GM18868 (cell line): Measurements from ENCODE around the gene AKNA.
"Not testable (repeated sequence)": the region's sequence is repeated elsewhere in the genome, so short reads cannot be mapped to it uniquely, and the experiment has no call there.

Experiments used
- ATAC-seq: cut with Tn5 transposase; IDR thresholded peaks from one replicate; pipeline ENCODE4 v1.9.1; 2021; ENCODE audit warnings: mild to moderate bottlenecking, moderate library complexity; ENCODE audit not compliant: unreplicated experiment

The AKNA gene

GRCh38 chr9:114341991-114342390, 45.8 kb downstream of the AKNA start:
- ATAC-seq: no peak

GRCh38 chr9:114341152-114341830, 46.5 kb downstream of the AKNA start:
- ATAC-seq: no peak

DNA sequence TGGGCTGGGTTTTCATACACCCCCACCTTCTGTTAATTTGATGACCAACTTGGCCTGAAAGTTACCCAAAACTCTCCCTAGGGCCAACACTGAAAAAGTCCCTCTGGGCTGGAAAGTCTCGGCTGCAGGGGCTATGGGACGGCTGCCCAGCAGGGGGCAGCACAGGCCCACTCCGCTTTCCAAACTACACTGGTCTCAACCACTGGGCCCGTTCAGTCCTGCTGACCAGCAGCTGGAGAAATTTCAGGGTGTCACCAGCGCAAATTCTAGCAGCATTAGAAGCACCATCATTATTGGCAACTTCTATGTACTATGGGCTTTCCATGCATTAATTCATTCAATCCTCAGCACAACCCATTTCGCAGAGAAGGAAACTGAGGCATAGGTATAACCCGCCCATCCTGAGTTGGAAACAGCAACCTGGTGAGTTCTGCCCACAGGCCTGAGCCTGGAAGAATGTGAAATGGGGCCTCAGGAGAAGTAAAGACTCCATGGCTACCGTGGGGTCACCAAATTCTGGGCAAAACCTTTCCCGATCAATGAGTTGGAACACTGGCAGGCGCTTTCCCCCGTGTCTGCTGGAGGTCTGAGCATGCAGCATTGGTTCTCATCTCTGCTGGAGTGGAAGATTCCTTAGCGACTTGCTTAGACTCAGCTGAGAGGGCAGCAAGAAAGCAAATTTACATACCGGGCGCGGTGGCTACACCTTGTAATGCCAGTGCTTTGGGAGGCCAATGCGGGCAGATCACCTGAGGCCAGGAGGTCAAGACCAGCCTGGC, 48.5 kb downstream of the AKNA start:
- ATAC-seq: peak; percentile 63

- ATAC-seq: no peak
Measured at GRCh38 chr9:114338187-114338586, 49.6 kb downstream of the AKNA start.

DNA sequence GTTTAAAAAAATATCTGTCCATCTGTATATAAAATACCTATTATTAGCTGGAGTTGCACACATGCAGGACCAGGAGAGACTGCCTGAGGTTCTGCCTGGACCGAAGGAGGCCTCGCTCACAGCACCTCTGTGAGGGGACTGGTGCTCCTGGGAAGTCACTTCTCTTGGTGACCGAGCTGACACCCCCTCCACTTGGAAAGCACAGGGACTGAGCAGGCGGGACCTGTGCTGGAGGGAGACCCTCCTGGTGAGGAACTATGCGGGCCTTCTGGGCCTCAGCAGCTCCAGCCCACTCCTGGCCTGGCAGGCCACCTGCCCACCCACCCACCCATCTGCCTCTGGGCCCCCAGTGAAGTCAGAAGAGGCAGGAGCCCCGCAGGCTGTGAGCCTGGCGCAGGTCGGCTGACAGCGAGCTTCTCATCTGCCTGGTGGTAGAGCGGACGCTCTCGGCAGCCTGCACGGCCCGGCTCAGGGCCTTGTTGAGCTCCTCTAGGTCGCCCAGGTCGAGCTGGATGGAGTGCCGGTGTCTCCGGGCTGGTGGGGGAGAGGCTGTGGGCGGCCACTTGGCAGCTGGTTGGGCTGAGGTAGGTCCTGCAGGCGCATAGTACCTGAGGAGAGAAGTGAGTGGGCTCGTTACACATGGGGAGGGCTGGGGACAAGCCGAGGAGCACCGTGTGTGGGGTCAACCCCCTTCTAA, 50.9 kb downstream of the AKNA start:
- no peak for ATAC-seq

GRCh38 chr9:114336157-114336556, 51.6 kb downstream of the AKNA start:
- ATAC-seq: no peak

DNA sequence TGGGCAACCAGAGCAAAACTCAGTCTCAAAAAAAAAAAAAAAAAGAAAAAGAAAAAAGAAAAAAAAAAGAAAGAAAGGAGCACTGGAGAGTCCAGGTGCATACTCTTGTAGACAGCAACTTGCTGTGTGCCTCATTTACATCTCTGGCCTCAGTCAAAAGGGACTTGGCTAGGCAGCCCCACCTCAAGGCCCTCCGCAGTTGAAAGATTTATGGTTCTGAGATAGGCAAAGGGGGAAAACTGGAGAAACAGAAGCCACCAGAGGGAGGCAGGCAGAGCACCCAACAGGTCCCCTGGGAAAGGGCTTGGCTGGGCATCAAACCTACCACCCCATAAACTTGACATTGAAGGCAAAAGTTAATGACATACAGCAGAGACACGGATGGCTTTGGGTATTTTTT, 52.0 kb downstream of the AKNA start:
- no peak for ATAC-seq

DNA sequence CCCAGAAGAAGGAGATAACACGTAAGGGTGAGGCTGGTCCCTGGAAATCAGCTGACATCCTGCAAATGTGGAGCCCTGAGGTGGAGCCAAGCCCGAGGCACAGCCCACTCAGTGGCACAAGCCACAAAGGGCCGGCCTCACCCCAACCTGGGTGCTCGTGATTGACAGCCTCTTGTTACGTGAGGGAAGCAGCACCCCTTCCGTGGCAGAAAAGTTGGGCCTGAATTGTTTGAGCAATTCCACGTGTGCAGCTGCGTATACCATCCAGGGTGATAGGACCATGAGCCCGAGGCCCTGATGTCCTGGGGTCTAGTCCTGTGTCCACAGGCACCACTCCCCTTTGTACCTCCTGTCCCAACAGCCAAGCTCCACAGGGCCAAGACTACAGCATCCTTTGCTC, 53.3 kb downstream of the AKNA start:
- no peak for ATAC-seq

DNA sequence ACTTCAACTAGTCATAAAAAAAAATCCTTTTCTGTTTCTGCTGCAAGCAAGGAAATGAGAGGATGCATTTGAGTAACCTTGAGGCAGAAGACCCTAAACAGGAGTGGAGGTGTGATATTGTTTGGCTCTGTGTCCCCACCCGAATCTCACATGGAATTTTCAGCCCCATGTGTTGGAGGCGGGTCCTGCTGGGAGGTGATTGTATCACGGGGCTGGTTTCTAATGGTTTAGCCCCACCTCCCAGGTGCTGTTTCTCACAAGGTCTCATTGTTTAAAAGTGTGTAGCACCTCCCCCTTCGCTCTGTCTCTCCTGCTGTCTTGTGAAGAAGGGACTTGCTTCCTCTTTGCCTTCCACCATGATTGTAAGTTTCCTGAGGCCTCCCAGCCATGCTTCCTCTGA, 54.1 kb downstream of the AKNA start:
- ATAC-seq: not testable (repeated sequence)

DNA sequence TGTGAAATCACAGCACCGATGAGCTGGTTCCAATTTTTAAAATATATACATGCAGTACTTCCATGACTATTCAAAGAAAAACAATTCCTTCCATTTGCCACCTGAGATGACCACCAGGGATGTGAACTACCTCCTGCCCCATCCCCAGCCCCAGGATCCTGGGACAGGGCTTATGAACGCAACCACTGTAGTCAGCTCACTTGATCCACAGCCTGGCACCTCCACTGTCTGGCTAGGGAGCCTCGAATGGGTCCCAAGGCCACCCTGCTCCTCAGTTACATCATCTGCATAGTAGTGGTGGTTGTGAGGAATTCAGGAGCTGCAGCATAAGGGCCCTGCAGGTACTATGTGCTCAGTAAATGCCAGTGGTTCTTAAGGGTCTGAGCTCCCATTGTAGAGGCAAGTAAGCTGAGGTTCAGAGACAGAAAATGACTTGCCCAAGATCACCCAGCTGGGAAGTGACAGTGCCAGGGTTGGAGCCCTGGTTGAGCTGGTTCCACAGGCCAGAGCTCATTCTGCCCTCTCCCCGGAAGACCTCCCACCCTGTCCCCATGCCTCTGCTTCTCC, 55.2 kb downstream of the AKNA start:
- not testable (repeated sequence) for ATAC-seq

DNA sequence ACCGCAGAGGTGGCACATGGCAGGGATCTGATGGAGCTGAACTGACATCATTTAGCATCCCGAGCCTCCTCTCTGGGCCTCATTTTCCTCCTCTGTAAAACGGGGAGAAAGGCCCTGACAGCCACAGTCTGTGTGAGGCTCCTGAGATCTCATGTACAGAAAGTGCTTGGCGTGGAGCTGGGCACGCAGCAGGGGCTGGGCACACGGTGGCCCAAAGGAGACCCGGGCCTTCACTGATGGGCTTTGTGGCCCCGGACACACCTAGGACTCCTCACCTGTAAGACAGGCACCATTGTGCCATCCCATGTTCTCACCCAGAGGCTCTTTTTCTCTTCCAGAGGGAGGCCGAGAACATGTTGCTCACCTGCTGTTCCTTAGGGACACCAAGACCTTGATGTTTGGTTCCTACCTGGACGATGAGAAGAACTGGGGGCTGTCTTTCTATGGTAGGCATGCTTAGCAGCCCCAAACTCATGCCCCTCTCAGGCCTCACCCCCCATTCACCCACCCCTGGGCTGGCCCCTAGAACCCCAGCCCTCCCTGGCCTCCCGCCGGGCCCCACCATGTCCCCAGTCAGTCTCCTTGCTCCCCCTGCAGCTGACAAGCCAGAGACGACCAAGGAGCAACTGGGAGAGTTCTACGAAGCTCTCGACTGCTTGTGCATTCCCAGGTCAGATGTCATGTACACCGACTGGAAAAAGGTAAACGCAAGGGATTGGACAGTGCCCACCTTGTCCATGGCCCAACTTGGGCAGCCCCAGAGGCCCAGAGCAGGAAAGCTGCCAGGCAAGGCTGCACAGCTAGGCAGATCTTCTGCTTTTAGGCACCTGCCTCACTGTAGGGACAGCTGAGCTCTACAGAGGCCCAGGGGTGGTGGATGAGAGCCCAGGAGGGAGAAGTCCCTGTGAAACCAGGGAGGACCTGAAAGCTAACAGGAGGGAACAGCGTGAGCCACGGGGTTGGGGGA, 56.3 kb downstream of the AKNA start:
- not testable (repeated sequence) for ATAC-seq

DNA sequence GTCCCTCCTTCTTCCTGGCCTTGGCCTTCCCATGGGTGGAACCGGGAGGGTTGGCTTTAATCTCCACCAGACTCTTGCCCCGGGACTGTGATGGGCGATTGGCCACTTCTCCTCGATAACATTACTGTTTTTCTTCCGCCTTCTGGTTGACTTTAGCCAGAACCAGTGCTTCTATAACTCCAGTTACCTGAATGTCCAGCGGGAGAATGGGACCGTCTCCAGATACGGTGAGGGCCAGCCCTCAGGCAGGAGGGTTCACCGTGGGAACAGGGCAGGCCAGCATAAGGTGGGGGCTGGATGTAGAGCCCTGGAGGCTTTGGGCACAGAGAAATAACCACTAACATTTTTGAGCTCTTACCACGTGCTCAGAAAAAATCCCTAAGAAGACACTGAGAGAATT, 57.1 kb downstream of the AKNA start:
- no peak for ATAC-seq

- not testable (repeated sequence) for ATAC-seq
Measured at GRCh38 chr9:114329625-114330022, 58.2 kb downstream of the AKNA start, which contains the start of gene ORM2. Gene ORM2 (plus strand): TSS chr9:114329869. CDS start chr9:114329905, 36 bp downstream.

DNA sequence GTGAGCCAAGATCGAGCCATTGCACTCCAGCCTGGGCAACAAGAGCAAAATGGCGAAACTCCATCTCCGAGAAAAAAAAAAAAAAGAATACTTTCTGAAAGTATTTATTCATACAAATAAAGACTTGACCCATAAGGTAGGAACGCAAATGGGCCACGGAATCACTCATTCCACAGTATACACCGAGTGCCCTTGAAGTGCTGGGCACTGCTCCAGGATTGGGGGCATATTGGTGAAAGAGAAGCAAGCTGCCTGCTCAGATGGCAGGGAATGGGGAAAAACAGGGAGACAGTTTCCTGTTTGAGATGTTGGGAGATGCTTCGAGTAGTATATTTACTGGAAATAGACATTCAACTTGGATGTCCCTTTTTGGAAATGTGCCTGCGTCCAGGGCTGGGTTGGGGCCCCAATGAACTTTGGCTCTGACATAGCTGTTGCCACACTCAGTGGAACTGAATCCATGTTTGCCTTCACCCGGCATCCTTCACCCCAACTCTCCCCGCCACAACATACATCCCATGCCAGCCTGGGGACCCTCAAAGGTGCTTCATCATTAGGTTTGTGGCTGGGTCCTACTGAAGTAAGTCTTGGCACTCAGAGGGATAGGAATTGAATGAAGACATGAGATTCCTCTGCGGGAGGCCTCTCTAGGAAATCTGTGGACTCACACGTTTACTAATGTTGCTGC, 58.7 kb downstream of the AKNA start:
- not testable (repeated sequence) for ATAC-seq

DNA sequence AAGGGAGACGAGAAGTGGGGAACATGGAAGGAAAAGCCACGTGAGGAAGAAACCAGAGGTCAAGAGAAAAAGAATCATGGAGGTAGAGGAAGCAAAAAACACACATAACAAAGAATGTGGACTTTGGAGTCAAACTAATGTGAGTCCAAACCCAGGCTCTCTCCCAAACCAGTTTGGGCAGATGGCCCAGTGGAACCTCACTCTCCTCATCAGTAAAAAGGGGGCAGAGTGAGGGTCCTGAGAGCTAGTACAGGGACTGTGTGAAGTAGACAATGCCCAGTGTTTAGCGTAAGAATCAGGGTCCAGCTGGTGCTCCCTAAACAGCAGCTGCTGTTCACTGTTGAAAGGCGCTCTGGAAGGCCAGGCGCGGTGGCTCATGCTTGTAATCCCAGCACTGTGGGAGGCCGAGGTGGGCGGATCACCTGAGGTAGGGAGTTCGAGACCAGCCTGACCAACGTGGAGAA, 59.4 kb downstream of the AKNA start:
- not testable (repeated sequence) for ATAC-seq

DNA sequence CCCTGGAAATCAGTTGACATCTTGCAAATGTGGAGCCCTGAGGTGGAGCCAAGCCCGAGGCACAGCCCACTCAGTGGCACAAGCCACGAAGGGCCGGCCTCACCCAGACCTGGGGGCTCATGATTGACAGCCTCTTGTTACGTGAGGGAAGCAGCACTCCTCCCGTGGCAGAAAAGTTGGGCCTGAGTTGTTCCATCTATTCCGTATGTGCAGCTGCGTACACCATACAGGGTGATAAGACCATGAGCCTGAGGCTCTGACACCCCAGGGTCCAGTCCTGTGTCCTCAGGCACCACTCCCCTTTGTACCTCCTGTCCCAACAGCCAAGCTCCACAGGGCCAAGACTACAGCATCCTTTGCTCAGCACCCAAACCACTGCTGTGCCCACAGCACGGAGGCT, 60.0 kb downstream of the AKNA start:
- ATAC-seq: no peak

- ATAC-seq: not testable (repeated sequence)
Measured at GRCh38 chr9:114325684-114326254, 62.0 kb downstream of the AKNA start.

GRCh38 chr9:114324965-114325364, 62.8 kb downstream of the AKNA start:
- ATAC-seq: not testable (repeated sequence)

DNA sequence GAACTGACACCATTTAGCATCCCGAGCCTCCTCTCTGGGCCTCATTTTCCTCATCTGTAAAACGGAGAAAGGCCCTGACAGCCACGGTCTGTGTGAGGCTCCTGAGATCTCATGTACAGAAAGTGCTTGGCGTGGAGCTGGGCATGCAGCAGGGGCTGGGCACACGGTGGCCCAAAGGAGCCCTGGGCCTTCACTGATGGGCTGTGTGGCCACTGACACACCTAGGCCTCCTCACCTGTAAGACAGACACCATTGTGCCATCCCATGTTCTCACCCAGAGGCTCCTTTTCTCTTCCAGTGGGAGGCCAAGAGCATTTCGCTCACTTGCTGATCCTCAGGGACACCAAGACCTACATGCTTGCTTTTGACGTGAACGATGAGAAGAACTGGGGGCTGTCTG, 63.3 kb downstream of the AKNA start:
- no peak for ATAC-seq
